Fibroblast of skin of back (primary cell): ENCODE data around the gene BRK1. TPM values are rescaled to one million over a fixed set of nuclear protein-coding genes. Genes with fewer than 3 reads are reported as not detected.
A peak's percentile ranks its signal among the peaks of the same experiment; 100 is the strongest.
"Not testable (repeated sequence)": the region's sequence is repeated elsewhere in the genome, so short reads cannot be mapped to it uniquely, and the experiment has no call there.

ENCODE experiments used
- DNase-seq: peaks from one replicate; pipeline ENCODE4 v3.0.0-alpha.2; 2013
- polyA plus RNA-seq, 2 experiments: library from polyadenylated mRNA; unstranded; fragments of 120-200 nt; gene quantifications; one replicate each; pipeline ENCODE4 v1.2.1, GENCODE V29; 2013; ENCODE audit not compliant: insufficient read length in 2 of 2

The BRK1 gene
- 166 TPM for polyA plus RNA-seq (2013, experiment 1 of 2; ENCODE audit: insufficient read length)
- 150 TPM for polyA plus RNA-seq (2013, experiment 2 of 2; ENCODE audit: insufficient read length)

GRCh38 chr3:10115326-10116137, at the start of gene BRK1:
Gene BRK1 (plus strand): TSS chr3:10115675. CDS start chr3:10115702, 27 bp downstream.
- peak; percentile 96 for DNase-seq

- not testable (repeated sequence) for DNase-seq
Observed at GRCh38 chr3:10070077-10070476, 45.4 kb upstream of the BRK1 start.

GRCh38 chr3:10074666-10075065, 40.8 kb upstream of the BRK1 start:
- no peak for DNase-seq

GRCh38 chr3:10081871-10082270, 33.6 kb upstream of the BRK1 start:
- no peak for DNase-seq

- DNase-seq = no peak
Observed at GRCh38 chr3:10085738-10086137, 29.7 kb upstream of the BRK1 start.

- peak; percentile 17 for DNase-seq
Observed at GRCh38 chr3:10088256-10088655, 27.2 kb upstream of the BRK1 start.

- DNase-seq = no peak
Observed at GRCh38 chr3:10090179-10090578, 25.3 kb upstream of the BRK1 start.

- not testable (repeated sequence) for DNase-seq
Observed at GRCh38 chr3:10090774-10091173, 24.7 kb upstream of the BRK1 start.

GRCh38 chr3:10091387-10091786, 24.1 kb upstream of the BRK1 start:
- not testable (repeated sequence) for DNase-seq

GRCh38 chr3:10093678-10094077, 21.8 kb upstream of the BRK1 start:
- DNase-seq = no peak

GRCh38 chr3:10099041-10099440, 16.4 kb upstream of the BRK1 start:
- no peak for DNase-seq

- no peak for DNase-seq
Observed at GRCh38 chr3:10106919-10107318, 8.6 kb upstream of the BRK1 start.

- DNase-seq = no peak
Observed at GRCh38 chr3:10108091-10108490, 7.4 kb upstream of the BRK1 start, which contains the start of gene FANCD2OS. Gene FANCD2OS (minus strand): TSS chr3:10108255. CDS start chr3:10104774, 3,481 bp downstream.

GRCh38 chr3:10116138-10116460, 624 bp downstream of the BRK1 start:
- peak; percentile 70 for DNase-seq

GRCh38 chr3:10116928-10117327, 1.5 kb downstream of the BRK1 start:
- no peak for DNase-seq

GRCh38 chr3:10119376-10119775, 3.9 kb downstream of the BRK1 start:
- no peak for DNase-seq

- DNase-seq = no peak
Observed at GRCh38 chr3:10121064-10121463, 5.6 kb downstream of the BRK1 start.

GRCh38 chr3:10122724-10123123, 7.2 kb downstream of the BRK1 start:
- no peak for DNase-seq

GRCh38 chr3:10135872-10136271, 20.4 kb downstream of the BRK1 start:
- not testable (repeated sequence) for DNase-seq

GRCh38 chr3:10136426-10137005, 21.0 kb downstream of the BRK1 start:
- DNase-seq = no peak

GRCh38 chr3:10137178-10137577, 21.7 kb downstream of the BRK1 start:
- DNase-seq = no peak

GRCh38 chr3:10140996-10141546, 25.6 kb downstream of the BRK1 start:
- DNase-seq = no peak

- no peak for DNase-seq
Observed at GRCh38 chr3:10142707-10143560, 27.5 kb downstream of the BRK1 start.
